Spleen (tissue), 7 donors: ENCODE measurements around the gene TMC1.

ENCODE experiments used
- POLR2A ChIP-seq, 3 donors: fragments of 450-650 bp; IDR thresholded peaks; one replicate each; pipeline ENCODE4 v1.5.1; 2017; ENCODE audit warnings: antibody characterized with exemption in 3 of 3, mild to moderate bottlenecking in 1 of 3
- TF ChIP-seq, protein P1 (sequence below), 11 experiments: fragments of 200-600 bp in 7 of 11; fragments of 450-650 bp in 4 of 11; sonication (generic) in 4 of 11; IDR thresholded peaks in 8 of 11; conservative IDR thresholded peaks in 3 of 11; 1 replicate in 7 of 11; 2 replicates in 4 of 11; pipeline versions ENCODE4 v1.4.0 to v1.8.0; 2016 to 2021; ENCODE audit warnings: antibody characterized with exemption in 11 of 11, inconsistent platforms in 4 of 11, mild to moderate bottlenecking in 1 of 11
- donor health status: DM: no; HTN: no; CAD: no; lungs with moderate emphysema.
- donor health status: DM: no; HTN: no; CAD: no.
- donor health status: DM: no; HTN: no; CAD: no.

DNA sequence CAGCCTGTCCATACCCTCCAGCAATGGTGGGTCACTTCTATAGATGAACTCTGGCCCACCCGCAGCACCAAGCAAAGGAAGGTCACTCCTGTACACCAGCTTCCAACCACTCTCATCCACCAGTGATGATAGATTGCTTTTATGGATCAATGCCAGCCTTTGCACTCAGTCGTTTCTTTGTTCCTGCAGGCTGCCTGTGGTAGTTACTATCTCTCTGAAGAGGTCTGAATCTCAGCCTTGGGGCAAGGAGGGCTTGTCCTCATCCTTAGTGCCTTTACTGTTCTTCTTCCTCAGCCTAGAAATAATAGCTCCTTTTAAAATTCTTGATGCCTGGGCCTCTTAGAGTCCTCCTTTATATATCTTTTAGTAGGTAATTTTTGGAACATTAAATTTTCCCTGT, 100.8 kb downstream of the TMC1 start:
- TF ChIP-seq, protein P1, sequence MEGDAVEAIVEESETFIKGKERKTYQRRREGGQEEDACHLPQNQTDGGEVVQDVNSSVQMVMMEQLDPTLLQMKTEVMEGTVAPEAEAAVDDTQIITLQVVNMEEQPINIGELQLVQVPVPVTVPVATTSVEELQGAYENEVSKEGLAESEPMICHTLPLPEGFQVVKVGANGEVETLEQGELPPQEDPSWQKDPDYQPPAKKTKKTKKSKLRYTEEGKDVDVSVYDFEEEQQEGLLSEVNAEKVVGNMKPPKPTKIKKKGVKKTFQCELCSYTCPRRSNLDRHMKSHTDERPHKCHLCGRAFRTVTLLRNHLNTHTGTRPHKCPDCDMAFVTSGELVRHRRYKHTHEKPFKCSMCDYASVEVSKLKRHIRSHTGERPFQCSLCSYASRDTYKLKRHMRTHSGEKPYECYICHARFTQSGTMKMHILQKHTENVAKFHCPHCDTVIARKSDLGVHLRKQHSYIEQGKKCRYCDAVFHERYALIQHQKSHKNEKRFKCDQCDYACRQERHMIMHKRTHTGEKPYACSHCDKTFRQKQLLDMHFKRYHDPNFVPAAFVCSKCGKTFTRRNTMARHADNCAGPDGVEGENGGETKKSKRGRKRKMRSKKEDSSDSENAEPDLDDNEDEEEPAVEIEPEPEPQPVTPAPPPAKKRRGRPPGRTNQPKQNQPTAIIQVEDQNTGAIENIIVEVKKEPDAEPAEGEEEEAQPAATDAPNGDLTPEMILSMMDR (IDR thresholded peaks at IDR 0.05 in 8 of 11, conservative IDR thresholded peaks at IDR 0.05 in 3 of 11), result no peak
- TF ChIP-seq POLR2A (IDR thresholded peaks at IDR 0.05), result no peak
